ENCODE results near the gene SNX27.

Gene SNX27

GRCh38 chr1:151581451-151581850 lies 30.4 kb upstream of the SNX27 start:
- peaks cover 8 to 64% of the 10 kb centered on the region in 2 experiments; a peak in 2 of 3 replicates for H3K36me3 ChIP-seq (ENCODE audit: control insufficient read depth in 2 of 2, insufficient read depth in 1 of 2, low read length in 2 of 2)

GRCh38 chr1:151581921-151582320 lies 29.9 kb upstream of the SNX27 start:
- Histone ChIP-seq H3K36me3 (ENCODE audit: control insufficient read depth in 2 of 2, insufficient read depth in 1 of 2, low read length in 2 of 2) (peaks cover 5 to 61% of the 10 kb centered on the region in 2 experiments; a peak in 2 of 3 replicates), H3K27ac (ENCODE audit: extremely low read depth, low read depth, low read length) (no peak overlapping the region), H3K4me3 (ENCODE audit: low read depth, low read length) (no peak overlapping the region), H3K9me3 (ENCODE audit: control insufficient read depth, insufficient read depth, low read depth, low read length) (no peaks in the 10 kb centered on the region), H3K4me1 (ENCODE audit: control insufficient read depth, insufficient read depth, low read length) (no peaks in the 10 kb centered on the region)
- POLR2A ChIA-PET: interaction anchor here (1.1 kb wide), 1 partner anchor 41 kb away, joined by 7 read pairs; the partner anchor contains the start of gene TUFT1
- TF ChIP-seq ZNF830 (tag by site-specific recombination; IDR thresholded peaks at IDR 0.05; ENCODE audit: low read depth) (no peak), ELK4 (IDR thresholded peaks at IDR 0.05; ENCODE audit: borderline replicate concordance, low read depth, low read length) (no peak), ZNF48 (tag by site-specific recombination; IDR thresholded peaks at IDR 0.05) (no peak), ZNF560 (tag by site-specific recombination; IDR thresholded peaks at IDR 0.05; ENCODE audit: borderline replicate concordance) (no peak), ZSCAN30 (tag by site-specific recombination; IDR thresholded peaks at IDR 0.05) (no peak), ZNF394 (tag by site-specific recombination; IDR thresholded peaks at IDR 0.05; ENCODE audit: borderline replicate concordance) (no peak), ZFHX2 (tag by site-specific recombination; conservative IDR thresholded peaks at IDR 0.05) (no peak)
- CTCF ChIA-PET: interaction anchor here (0.8 kb wide), 1 partner anchor 12 kb away, joined by 5 read pairs; no protein-coding TSS in a partner anchor

More at GRCh38 chr1:151581451-151581850, 30.4 kb upstream of the SNX27 start:
- H3K4me1 ChIP-seq (ENCODE audit: control insufficient read depth, insufficient read depth, low read length): no peaks in the 10 kb centered on the region
- ChIA-PET CTCF (interaction anchor here (0.5 to 0.8 kb wide), 2 partner anchors 12 to 230 kb away, joined by 3 to 5 read pairs; no protein-coding TSS in a partner anchor), POLR2A (interaction anchor here (1.1 kb wide), 1 partner anchor 41 kb away, joined by 7 read pairs; the partner anchor contains the start of gene TUFT1)
- no peaks in the 10 kb centered on the region for H3K9me3 ChIP-seq (ENCODE audit: control insufficient read depth, insufficient read depth, low read depth, low read length)
- H3K27ac ChIP-seq (ENCODE audit: extremely low read depth, low read depth, low read length): no peak overlapping the region
- no peak overlapping the region for H3K4me3 ChIP-seq (ENCODE audit: low read depth, low read length)
- no peak for TF ChIP-seq SETDB1 (IDR thresholded peaks at IDR 0.05; ENCODE audit: insufficient read length, low read length)
- TF ChIP-seq ZNF629 (tag by site-specific recombination; IDR thresholded peaks at IDR 0.05): no peak
- no peak for TF ChIP-seq ZNF792 (tag by site-specific recombination; IDR thresholded peaks at IDR 0.05)
- TF ChIP-seq ZSCAN4 (tag by site-specific recombination; IDR thresholded peaks at IDR 0.05): no peak
- no peak for TF ChIP-seq ZBTB44 (tag by site-specific recombination; IDR thresholded peaks at IDR 0.05)
- no peak for TF ChIP-seq GFI1B (tag by site-specific recombination; IDR thresholded peaks at IDR 0.05)

GRCh38 chr1:151583796-151584195 lies 28.1 kb upstream of the SNX27 start:
- POLR2A ChIA-PET: no interaction called here
- Histone ChIP-seq H3K36me3 (ENCODE audit: control insufficient read depth in 2 of 2, insufficient read depth in 1 of 2, low read length in 2 of 2) (peaks cover 5 to 43% of the 10 kb centered on the region in 2 experiments; a peak in 2 of 3 replicates), H3K9me3 (ENCODE audit: control insufficient read depth, insufficient read depth, low read depth, low read length) (no peaks in the 10 kb centered on the region), H3K4me1 (ENCODE audit: control insufficient read depth, insufficient read depth, low read length) (no peaks in the 10 kb centered on the region), H3K27ac (ENCODE audit: extremely low read depth, low read depth, low read length) (no peak overlapping the region), H3K4me3 (ENCODE audit: low read depth, low read length) (no peak overlapping the region)
- CTCF ChIA-PET: interaction anchor here (0.9 to 1.9 kb wide), 2 partner anchors 8 to 10 kb away, joined by 3 to 8 read pairs; no protein-coding TSS in a partner anchor
- TF ChIP-seq ZNF830 (tag by site-specific recombination; IDR thresholded peaks at IDR 0.05; ENCODE audit: low read depth) (no peak), ZNF549 (tag by site-specific recombination; IDR thresholded peaks at IDR 0.05) (no peak), MYNN (tag by site-specific recombination; IDR thresholded peaks at IDR 0.05; ENCODE audit: borderline replicate concordance) (no peak), PATZ1 (tag by site-specific recombination; IDR thresholded peaks at IDR 0.05) (no peak), PRDM1 (tag by site-specific recombination; IDR thresholded peaks at IDR 0.05) (no peak), ZBTB48 (tag by site-specific recombination; IDR thresholded peaks at IDR 0.05) (no peak), ZFHX2 (tag by site-specific recombination; conservative IDR thresholded peaks at IDR 0.05) (no peak), ZNF169 (tag by site-specific recombination; IDR thresholded peaks at IDR 0.05) (no peak), ZNF660 (tag by site-specific recombination; IDR thresholded peaks at IDR 0.05) (no peak), WT1 (tag by site-specific recombination; IDR thresholded peaks at IDR 0.05) (no peak), ZNF184 (tag by site-specific recombination; IDR thresholded peaks at IDR 0.05) (no peak), ZXDB (tag by site-specific recombination; IDR thresholded peaks at IDR 0.05) (no peak)
